K562 (cell line): Measurements from ENCODE around the gene HERC3.

ENCODE experiments used
- ESRRA ChIP-seq: fragments of 450-650 bp; IDR thresholded peaks from 2 replicates; pipeline ENCODE4 v1.6.1; 2014; ENCODE audit warnings: low read depth, mild to moderate bottlenecking, moderate library complexity, borderline replicate concordance
- MEF2A ChIP-seq: IDR thresholded peaks from 2 replicates; pipeline ENCODE4 v1.6.1; 2011; ENCODE audit warnings: low read depth, mild to moderate bottlenecking, low read length, moderate library complexity; ENCODE audit not compliant: control insufficient read depth
- NBN ChIP-seq: fragments of 450-650 bp; IDR thresholded peaks from 2 replicates; pipeline ENCODE4 v1.6.1; 2016; ENCODE audit warnings: low read depth, mild to moderate bottlenecking
- SRSF7 ChIP-seq: fragments of 200-400 bp; formaldehyde crosslinking; optimal IDR thresholded peaks from 2 replicates; pipeline ENCODE3; 2017; ENCODE audit warnings: mild to moderate bottlenecking, low read depth, low read length

DNA sequence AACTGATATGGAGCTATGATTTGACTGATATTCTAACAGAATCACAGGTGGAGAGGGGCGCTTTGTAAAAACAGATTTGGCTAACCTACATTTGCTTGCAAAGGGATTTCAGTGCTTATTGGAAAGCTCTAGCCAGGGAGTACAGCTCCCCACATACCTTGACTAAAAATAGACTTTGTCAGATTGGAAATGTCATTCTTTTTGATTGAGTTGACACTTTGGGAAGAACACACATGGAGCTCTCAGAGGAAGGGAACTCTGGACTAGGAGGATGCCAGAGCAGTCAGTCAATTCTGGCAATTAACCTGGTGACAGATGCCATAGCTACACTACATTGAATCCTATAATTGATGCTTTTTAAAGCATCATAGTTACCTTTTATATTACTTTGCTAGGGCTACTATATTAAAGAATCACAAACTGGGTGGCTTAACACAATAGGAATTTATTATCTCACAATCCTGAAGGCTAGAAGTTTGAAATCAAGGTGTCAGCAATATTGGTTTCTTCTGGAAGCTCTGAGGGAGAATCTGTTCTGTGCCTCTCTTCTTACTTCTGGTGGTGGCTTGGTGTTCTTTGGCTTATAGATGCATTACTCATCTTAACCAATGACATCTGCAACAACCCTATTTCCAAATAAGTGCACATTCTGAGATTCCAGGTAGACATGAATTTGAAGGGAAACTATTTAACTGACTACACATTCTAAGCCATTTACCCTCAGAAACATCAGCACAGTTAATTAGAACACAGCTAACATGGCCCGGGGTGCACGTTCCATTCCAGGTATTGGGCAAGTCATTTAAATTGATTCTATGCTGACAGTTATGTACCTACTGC, 8.4 kb upstream of the HERC3 start:
- TF ChIP-seq NBN (no peak), ESRRA (no peak), MEF2A (no peak), SRSF7 (no peak)
